CD14-positive monocyte (primary cell): ENCODE results near the gene KAZN. TPM values are rescaled to one million over a fixed set of nuclear protein-coding genes. Genes with fewer than 3 reads are reported as not detected.

Experiments used
- DNase-seq, 3 donors: peaks; one replicate each; pipeline ENCODE4 v3.0.0-alpha.2; 2011 to 2022
- H2AFZ ChIP-seq: 2 replicates; pipeline ENCODE4 v1.6.0; 2012; ENCODE audit warnings: mild to moderate bottlenecking, low read depth, low read length, inconsistent platforms; ENCODE audit not compliant: insufficient read depth, poor library complexity, severe bottlenecking
- H3K27ac ChIP-seq, 2 donors: 1 replicate in 1 of 2; 2 replicates in 1 of 2; pipeline ENCODE4 v1.5.1; 2012 to 2013; ENCODE audit warnings: low read length in 2 of 2, control low read depth in 1 of 2, inconsistent platforms in 1 of 2, low read depth in 1 of 2, mild to moderate bottlenecking in 1 of 2
- H3K27me3 ChIP-seq, 2 donors: one replicate each; pipeline versions ENCODE4 v1.6.0 to v1.6.1; 2011 to 2013; ENCODE audit warnings: low read length in 2 of 2; ENCODE audit not compliant: control insufficient read depth in 2 of 2, insufficient read depth in 2 of 2
- H3K36me3 ChIP-seq, 2 donors: replicated peaks in 1 of 2; 1 replicate in 1 of 2; 2 replicates in 1 of 2; pipeline versions ENCODE4 v1.5.1 to v1.6.1; 2012 to 2013; ENCODE audit warnings: low read length in 2 of 2, control low read depth in 1 of 2, inconsistent platforms in 1 of 2, mild to moderate bottlenecking in 1 of 2; ENCODE audit not compliant: insufficient read depth in 2 of 2, control insufficient read depth in 1 of 2
- H3K4me1 ChIP-seq, 2 donors: 1 replicate in 1 of 2; 2 replicates in 1 of 2; pipeline versions ENCODE4 v1.5.1 to v1.6.1; 2012 to 2013; ENCODE audit warnings: low read length in 2 of 2, control low read depth in 1 of 2, inconsistent platforms in 1 of 2, mild to moderate bottlenecking in 1 of 2, moderate library complexity in 1 of 2; ENCODE audit not compliant: insufficient read depth in 2 of 2, control insufficient read depth in 1 of 2
- H3K4me2 ChIP-seq: replicated peaks from 2 replicates; pipeline ENCODE3; 2012; ENCODE audit warnings: low read length, moderate library complexity, mild to moderate bottlenecking; ENCODE audit not compliant: poor library complexity, severe bottlenecking; ENCODE audit errors: extremely low read depth
- H3K4me3 ChIP-seq, 3 experiments: fragments of 200-600 bp in 1 of 3; sonication (generic) in 1 of 3; replicated peaks in 1 of 3; 1 replicate in 2 of 3; 2 replicates in 1 of 3; pipeline ENCODE4 v1.5.1; 2011 to 2013; ENCODE audit warnings: low read length in 3 of 3, mild to moderate bottlenecking in 3 of 3, control low read depth in 2 of 3, low read depth in 2 of 3, inconsistent platforms in 1 of 3, moderate library complexity in 1 of 3
- H3K79me2 ChIP-seq: 2 replicates; pipeline ENCODE4 v1.6.0; 2012; ENCODE audit warnings: mild to moderate bottlenecking, control low read depth, inconsistent platforms, low read length, moderate library complexity; ENCODE audit not compliant: insufficient read depth
- H3K9ac ChIP-seq: 2 replicates; pipeline ENCODE4 v1.6.0; 2017; ENCODE audit warnings: low read length, mild to moderate bottlenecking; ENCODE audit not compliant: insufficient read depth, poor library complexity, severe bottlenecking
- H3K9me3 ChIP-seq, 2 donors: replicated peaks in 1 of 2; 1 replicate in 1 of 2; 2 replicates in 1 of 2; pipeline versions ENCODE4 v1.5.1 to v1.6.1; 2012 to 2013; ENCODE audit warnings: low read length in 2 of 2, control low read depth in 1 of 2; ENCODE audit not compliant: control insufficient read depth in 1 of 2, insufficient read depth in 1 of 2
- H4K20me1 ChIP-seq: 2 replicates; pipeline ENCODE4 v1.6.0; 2012; ENCODE audit warnings: mild to moderate bottlenecking, low read length, control low read depth, moderate library complexity; ENCODE audit not compliant: insufficient read depth
- H3K27ac Mint-ChIP-seq, 7 donors: one replicate each; pipeline ENCODE4 v1.8.0; 2020; ENCODE audit warnings: mild to moderate bottlenecking in 7 of 7, mixed read lengths in 7 of 7, moderate library complexity in 6 of 7, inconsistent platforms in 2 of 7
- H3K27me3 Mint-ChIP-seq, 3 donors: one replicate each; pipeline ENCODE4 v1.8.0; 2021 to 2022; ENCODE audit warnings: low read depth in 3 of 3, mild to moderate bottlenecking in 3 of 3, mixed read lengths in 3 of 3, moderate library complexity in 3 of 3, inconsistent platforms in 1 of 3
- H3K36me3 Mint-ChIP-seq, 2 donors: one replicate each; pipeline ENCODE4 v1.8.0; 2020; ENCODE audit warnings: mixed read lengths in 2 of 2, inconsistent platforms in 1 of 2, mild to moderate bottlenecking in 1 of 2
- H3K4me1 Mint-ChIP-seq: one replicate; pipeline ENCODE4 v1.8.0; 2020; ENCODE audit warnings: mild to moderate bottlenecking, mixed read lengths
- H3K4me3 Mint-ChIP-seq, 2 donors: one replicate each; pipeline ENCODE4 v1.8.0; 2020; ENCODE audit warnings: mild to moderate bottlenecking in 2 of 2, mixed read lengths in 2 of 2, moderate library complexity in 1 of 2
- H3K9me3 Mint-ChIP-seq, 7 donors: one replicate each; pipeline ENCODE4 v1.8.0; 2020 to 2022; ENCODE audit warnings: mixed read lengths in 7 of 7, mild to moderate bottlenecking in 6 of 7, moderate library complexity in 6 of 7, inconsistent platforms in 2 of 7
- CTCF ChIP-seq: fragments of 200-600 bp; IDR thresholded peaks from one replicate; pipeline ENCODE4 v1.8.0; 2022; ENCODE audit warnings: antibody characterized with exemption, mild to moderate bottlenecking
- WGBS: methylation state at CpG from one replicate; pipeline ENCODE4 v1.1.5; 2013; ENCODE audit warnings: missing lambda C conversion rate; ENCODE audit not compliant: insufficient coverage; 5-methylcytosine and 5-hydroxymethylcytosine counted together
- intact Hi-C, 2 donors: fragments of 100-400 bp; cut with micrococcal nuclease; formaldehyde crosslinking; loops; one replicate each; pipeline versions ENCODE4 v1.15.0 to v1.15.1; 2023
- polyA plus RNA-seq, 3 donors: library from polyadenylated mRNA; depleted of rRNA in 1 of 3; unstranded in 2 of 3; stranded (reverse) in 1 of 3; fragments of 300-500 nt in 2 of 3; fragments of >200 nt in 1 of 3; fragmentation: Illumina TruSeq in 2 of 3; gene quantifications; 1 replicate in 2 of 3; 2 replicates in 1 of 3; pipeline ENCODE4 v1.2.3, GENCODE V29; 2012 to 2021

KAZN gene
- polyA plus RNA-seq, 3 donors = not detected

GRCh38 chr1:14580986-14581385 is 17.5 kb upstream of the KAZN start:
- H4K20me1 ChIP-seq = no peaks in the 10 kb centered on the region
- Mint-ChIP-seq H3K27me3 (peaks cover 4 to 11% (median 8%) of the 10 kb centered on the region in 3 donors), H3K9me3 (peaks cover 0 to 4% (median 0%) of the 10 kb centered on the region in 7 donors), H3K4me1 (no peaks in the 10 kb centered on the region), H3K4me3 (no peak overlapping the region), H3K27ac (no peak overlapping the region), H3K36me3 (no peaks in the 10 kb centered on the region)
- peaks cover 0 to 4% of the 10 kb centered on the region in 2 donors for H3K9me3 ChIP-seq
- intact Hi-C loops = no loop called here
- TF ChIP-seq CTCF = no peak
- no peak overlapping the region for H3K4me2 ChIP-seq
- H3K79me2 ChIP-seq = no peaks in the 10 kb centered on the region
- no peaks in the 10 kb centered on the region for H3K36me3 ChIP-seq
- DNase-seq = no peak
- no peak overlapping the region for H3K9ac ChIP-seq
- 93% methylated on average over 4 of the region's 4 CpGs for WGBS
- H3K4me3 ChIP-seq = no peak overlapping the region
- H3K4me1 ChIP-seq = no peaks in the 10 kb centered on the region
- peaks cover 0 to 4% of the 10 kb centered on the region in 2 donors for H3K27me3 ChIP-seq
- no peak overlapping the region for H3K27ac ChIP-seq
- no peak overlapping the region for H2AFZ ChIP-seq

- no peak for DNase-seq
- Mint-ChIP-seq H3K27me3 (peaks cover 5 to 15% (median 10%) of the 10 kb centered on the region in 3 donors), H3K36me3 (no peaks in the 10 kb centered on the region), H3K4me1 (no peaks in the 10 kb centered on the region), H3K9me3 (peaks cover 0 to 4% (median 0%) of the 10 kb centered on the region in 7 donors), H3K27ac (no peak overlapping the region), H3K4me3 (no peak overlapping the region)
- no peaks in the 10 kb centered on the region for H3K79me2 ChIP-seq
- H3K27ac ChIP-seq = no peak overlapping the region
- H3K4me3 ChIP-seq = no peak overlapping the region
- peaks cover 0 to 4% of the 10 kb centered on the region in 2 donors for H3K9me3 ChIP-seq
- H2AFZ ChIP-seq = no peak overlapping the region
- TF ChIP-seq CTCF = no peak
- intact Hi-C loops = no loop called here
- no peak overlapping the region for H3K9ac ChIP-seq
- WGBS = 78% methylated on average over 1 of the region's 5 CpGs
- no peaks in the 10 kb centered on the region for H4K20me1 ChIP-seq
- H3K4me1 ChIP-seq = no peaks in the 10 kb centered on the region
- peaks cover 0 to 3% of the 10 kb centered on the region in 2 donors for H3K27me3 ChIP-seq
- H3K36me3 ChIP-seq = no peaks in the 10 kb centered on the region
- no peak overlapping the region for H3K4me2 ChIP-seq
Measured at GRCh38 chr1:14583788-14584187, 14.7 kb upstream of the KAZN start.
